H1 (cell line): ENCODE results near the gene PDGFA. TPM values are rescaled to one million over a fixed set of nuclear protein-coding genes. Genes with fewer than 3 reads are reported as not detected.

ENCODE experiments used
- RAD21 ChIP-seq, 2 experiments: IDR thresholded peaks in 1 of 2; conservative IDR thresholded peaks in 1 of 2; 2 replicates each; pipeline ENCODE4 v1.6.1; 2011; ENCODE audit warnings: low read depth in 2 of 2, low read length in 2 of 2, improper control_type of control experiment in 1 of 2, inconsistent platforms in 1 of 2, mild to moderate bottlenecking in 1 of 2, moderate library complexity in 1 of 2
- TBP ChIP-seq: IDR thresholded peaks from 2 replicates; pipeline ENCODE4 v1.6.1; 2011; ENCODE audit warnings: low read depth, low read length, improper control_type of control experiment
- polyA plus RNA-seq, 7 experiments: library from polyadenylated mRNA; depleted of rRNA in 3 of 7; stranded (reverse) in 5 of 7; unstranded in 2 of 7; fragments of >200 nt in 5 of 7; fragments of 200-250 nt in 2 of 7; gene quantifications; 1 replicate in 5 of 7; 2 replicates in 1 of 7; 4 replicates in 1 of 7; pipeline versions ENCODE4 v1.2.1 to v1.2.3, GENCODE V29; 2011 to 2013; ENCODE audit warnings: missing spikeins in 2 of 7, mixed read lengths in 2 of 7
- total RNA-seq: library from RNA; stranded (reverse); fragmentation: NEBNext Ultra II Directional; extraction: Animal tissue kit (Norgen Biotek cat#: 25700); gene quantifications from 2 replicates; pipeline ENCODE4 v1.2.1, GENCODE V29; 2021

Gene PDGFA
- total and polyA plus RNA-seq, 2 of the 8 experiments (the other 6 are each of a cell fraction or from before 2014, with no cell fraction given), result 21.1 to 43.0 TPM

GRCh38 chr7:504221-505111 lies 15.2 kb downstream of the PDGFA start (continued):
- TF ChIP-seq RAD21 (IDR thresholded peaks at IDR 0.05 in 1 of 2, conservative IDR thresholded peaks at IDR 0.05 in 1 of 2; ENCODE audit: low read depth in 2 of 2, low read length in 2 of 2), result no peak
- TF ChIP-seq TBP, result no peak
